Measurements from ENCODE around the gene TTL. TPM values are rescaled to one million over a fixed set of nuclear protein-coding genes. Genes with fewer than 3 reads are reported as not detected.
A peak's percentile ranks its signal among the peaks of the same experiment; 100 is the strongest.

TTL gene
- total RNA-seq, 1 experiment from 2014 or later = 58.9 TPM

DNA sequence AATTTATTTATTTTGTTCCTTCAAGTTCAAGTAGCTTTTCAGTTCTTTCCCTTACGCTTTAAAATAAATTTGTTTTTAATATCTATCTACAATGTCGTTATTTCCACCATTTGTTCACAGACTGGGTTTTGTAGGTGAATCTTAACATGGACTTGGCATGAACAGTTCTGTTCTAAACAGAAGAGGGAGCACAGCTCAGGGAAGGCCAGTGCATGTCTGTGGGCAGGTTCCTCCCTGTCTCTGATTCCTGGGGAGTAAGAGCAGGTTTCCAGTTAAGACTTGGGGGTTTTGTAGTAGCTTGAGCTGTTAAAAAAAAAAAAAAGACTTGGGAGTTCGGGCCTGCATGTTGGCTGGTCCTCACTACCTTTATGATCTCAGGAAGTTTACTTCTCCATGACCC lies 11.1 kb downstream of the TTL start:
- Histone ChIP-seq H3K27ac (ENCODE audit: insufficient read length, low read depth, low read length) (no peak overlapping the region), H3K4ac (ENCODE audit: low read depth, low read length) (no peak overlapping the region), H2BK12ac (ENCODE audit: insufficient read length, low read depth, low read length) (no peak overlapping the region), H2BK20ac (ENCODE audit: low read depth, low read length, poor library complexity, severe bottlenecking) (no peak overlapping the region), H2BK120ac (ENCODE audit: low read depth, low read length, poor library complexity, severe bottlenecking) (no peak overlapping the region), H3K56ac (ENCODE audit: insufficient read length, low read depth, low read length) (no peak overlapping the region), H3K23me2 (ENCODE audit: insufficient read length, low read depth, low read length, poor library complexity, severe bottlenecking) (no peaks in the 10 kb centered on the region), H3K18ac (ENCODE audit: insufficient read length, low read depth, low read length) (no peak overlapping the region), H3K79me2 (ENCODE audit: insufficient read depth, low read length) (no peaks in the 10 kb centered on the region), H4K5ac (ENCODE audit: insufficient read length, low read depth, low read length) (no peak overlapping the region), H3K23ac (ENCODE audit: insufficient read length, low read depth, low read length) (no peak overlapping the region), H3K9ac (ENCODE audit: extremely low read depth, insufficient read length, low read length) (no peak overlapping the region), H2BK5ac (ENCODE audit: insufficient read length, low read length) (no peak overlapping the region), H4K20me1 (ENCODE audit: control insufficient read depth, insufficient read depth, insufficient read length) (no peaks in the 10 kb centered on the region), H3K27me3 (ENCODE audit: insufficient read depth, low read length) (no peaks in the 10 kb centered on the region), H4K8ac (replicated peaks; ENCODE audit: insufficient read length, low read depth, low read length) (no peak overlapping the region), H3K4me2 (ENCODE audit: insufficient read depth, insufficient read length, low read length) (no peak overlapping the region), H3K9me3 (ENCODE audit: control insufficient read depth, low read depth, low read length) (no peaks in the 10 kb centered on the region), H3K79me1 (ENCODE audit: insufficient read depth, low read depth, low read length, poor library complexity, severe bottlenecking) (peaks cover 5% of the 10 kb centered on the region), H3K4me1 (ENCODE audit: insufficient read depth, low read length) (no peaks in the 10 kb centered on the region), H2AK5ac (ENCODE audit: insufficient read length, low read length) (no peak overlapping the region), H2AFZ (ENCODE audit: low read length) (no peak overlapping the region), H3T11ph (ENCODE audit: low read length) (no peak overlapping the region), H4K91ac (ENCODE audit: insufficient read length, low read depth, low read length) (no peak overlapping the region), H3K14ac (ENCODE audit: insufficient read depth, low read length) (no peak overlapping the region), H2BK15ac (ENCODE audit: low read depth, low read length) (no peak overlapping the region)
- Mint-ChIP-seq H3K27ac (0 out of 7 replicates have a peak overlapping the region, but pooled peaks of 2 of the 3 experiments have one; percentile 15 to 24), H3K36me3 (ENCODE audit: insufficient read depth in 1 of 3, low read depth in 3 of 3) (peaks cover 8 to 22% (median 18%) of the 10 kb centered on the region in 3 experiments; a peak in 6 of 7 replicates), H3K4me1 (peaks cover 0 to 5% of the 10 kb centered on the region in 2 experiments; a peak in 2 of 4 replicates), H3K9me3 (no peaks in the 10 kb centered on the region), H3K4me3 (no peak overlapping the region), H3K27me3 (ENCODE audit: low read depth) (no peaks in the 10 kb centered on the region)
- TF ChIP-seq, protein P1, sequence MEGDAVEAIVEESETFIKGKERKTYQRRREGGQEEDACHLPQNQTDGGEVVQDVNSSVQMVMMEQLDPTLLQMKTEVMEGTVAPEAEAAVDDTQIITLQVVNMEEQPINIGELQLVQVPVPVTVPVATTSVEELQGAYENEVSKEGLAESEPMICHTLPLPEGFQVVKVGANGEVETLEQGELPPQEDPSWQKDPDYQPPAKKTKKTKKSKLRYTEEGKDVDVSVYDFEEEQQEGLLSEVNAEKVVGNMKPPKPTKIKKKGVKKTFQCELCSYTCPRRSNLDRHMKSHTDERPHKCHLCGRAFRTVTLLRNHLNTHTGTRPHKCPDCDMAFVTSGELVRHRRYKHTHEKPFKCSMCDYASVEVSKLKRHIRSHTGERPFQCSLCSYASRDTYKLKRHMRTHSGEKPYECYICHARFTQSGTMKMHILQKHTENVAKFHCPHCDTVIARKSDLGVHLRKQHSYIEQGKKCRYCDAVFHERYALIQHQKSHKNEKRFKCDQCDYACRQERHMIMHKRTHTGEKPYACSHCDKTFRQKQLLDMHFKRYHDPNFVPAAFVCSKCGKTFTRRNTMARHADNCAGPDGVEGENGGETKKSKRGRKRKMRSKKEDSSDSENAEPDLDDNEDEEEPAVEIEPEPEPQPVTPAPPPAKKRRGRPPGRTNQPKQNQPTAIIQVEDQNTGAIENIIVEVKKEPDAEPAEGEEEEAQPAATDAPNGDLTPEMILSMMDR (conservative IDR thresholded peaks at IDR 0.05) = no peak
- no CpG with 5 or more reads among the region's 3 CpGs for WGBS (ENCODE audit: extremely low coverage, insufficient read length, low lambda C conversion rate)
- no peak for DNase-seq

All from H9 (cell line).